ENCODE measurements around the gene KCTD18. TPM values are rescaled to one million over a fixed set of nuclear protein-coding genes. Genes with fewer than 3 reads are reported as not detected.

Gene KCTD18
- total RNA-seq, 1 experiment from 2014 or later, result 19.6 TPM

DNA sequence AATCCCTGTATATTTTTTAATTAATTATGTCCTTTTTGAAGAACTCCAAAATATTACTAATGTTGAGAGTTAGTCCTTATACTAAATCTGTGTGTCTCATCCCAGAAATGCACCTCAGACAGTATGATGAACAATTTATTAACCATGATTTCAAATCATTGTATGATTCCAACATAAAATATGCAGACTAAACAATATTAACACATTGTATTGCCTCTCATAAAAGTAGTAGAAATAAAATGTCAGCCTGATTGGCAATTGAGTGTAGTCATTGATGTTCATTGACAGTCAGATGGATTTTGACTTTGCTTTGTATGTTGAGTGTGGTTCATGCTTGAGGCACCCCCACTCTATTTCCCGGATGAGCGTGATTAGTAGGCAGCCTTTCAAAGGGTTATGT lies 57.5 kb downstream of the KCTD18 start:
- no peak for DNase-seq
- Histone ChIP-seq H3K36me3 (ENCODE audit: low read depth) (peaks cover 16% of the 10 kb centered on the region; the same call in 1 of the 2 replicates), H3K9me2 (ENCODE audit: insufficient read depth) (no peaks in the 10 kb centered on the region), H3K4me1 (replicated peaks; ENCODE audit: insufficient read depth) (0 out of 2 replicates have a peak, but pooled peaks cover 7% of the 10 kb centered on the region), H3K9me3 (ENCODE audit: insufficient read depth, low read depth) (no peaks in the 10 kb centered on the region), H3K27me3 (ENCODE audit: insufficient read depth, low read depth) (no peaks in the 10 kb centered on the region), H2AFZ (no peak overlapping the region), H3K79me2 (ENCODE audit: low read depth) (no peaks in the 10 kb centered on the region), H4K20me1 (ENCODE audit: insufficient read depth) (no peaks in the 10 kb centered on the region), H3K4me2 (no peak overlapping the region), H3K27ac (no peak overlapping the region), H3K4me3 (no peak overlapping the region), H3F3A (ENCODE audit: insufficient read depth, low read depth) (no peaks in the 10 kb centered on the region; the same call in 1 of the 2 replicates)
- intact Hi-C loops (cut with micrococcal nuclease; ENCODE audit: unreplicated experiment), result no loop called here
- CTCF ChIA-PET, result no interaction called here
- no TSS peak for BruUV-seq (replicated peaks)
- TF ChIP-seq, protein P1, sequence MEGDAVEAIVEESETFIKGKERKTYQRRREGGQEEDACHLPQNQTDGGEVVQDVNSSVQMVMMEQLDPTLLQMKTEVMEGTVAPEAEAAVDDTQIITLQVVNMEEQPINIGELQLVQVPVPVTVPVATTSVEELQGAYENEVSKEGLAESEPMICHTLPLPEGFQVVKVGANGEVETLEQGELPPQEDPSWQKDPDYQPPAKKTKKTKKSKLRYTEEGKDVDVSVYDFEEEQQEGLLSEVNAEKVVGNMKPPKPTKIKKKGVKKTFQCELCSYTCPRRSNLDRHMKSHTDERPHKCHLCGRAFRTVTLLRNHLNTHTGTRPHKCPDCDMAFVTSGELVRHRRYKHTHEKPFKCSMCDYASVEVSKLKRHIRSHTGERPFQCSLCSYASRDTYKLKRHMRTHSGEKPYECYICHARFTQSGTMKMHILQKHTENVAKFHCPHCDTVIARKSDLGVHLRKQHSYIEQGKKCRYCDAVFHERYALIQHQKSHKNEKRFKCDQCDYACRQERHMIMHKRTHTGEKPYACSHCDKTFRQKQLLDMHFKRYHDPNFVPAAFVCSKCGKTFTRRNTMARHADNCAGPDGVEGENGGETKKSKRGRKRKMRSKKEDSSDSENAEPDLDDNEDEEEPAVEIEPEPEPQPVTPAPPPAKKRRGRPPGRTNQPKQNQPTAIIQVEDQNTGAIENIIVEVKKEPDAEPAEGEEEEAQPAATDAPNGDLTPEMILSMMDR (conservative IDR thresholded peaks at IDR 0.05), result no peak
- POLR2A ChIA-PET (ENCODE audit: unreplicated experiment), result no interaction called here

DNA sequence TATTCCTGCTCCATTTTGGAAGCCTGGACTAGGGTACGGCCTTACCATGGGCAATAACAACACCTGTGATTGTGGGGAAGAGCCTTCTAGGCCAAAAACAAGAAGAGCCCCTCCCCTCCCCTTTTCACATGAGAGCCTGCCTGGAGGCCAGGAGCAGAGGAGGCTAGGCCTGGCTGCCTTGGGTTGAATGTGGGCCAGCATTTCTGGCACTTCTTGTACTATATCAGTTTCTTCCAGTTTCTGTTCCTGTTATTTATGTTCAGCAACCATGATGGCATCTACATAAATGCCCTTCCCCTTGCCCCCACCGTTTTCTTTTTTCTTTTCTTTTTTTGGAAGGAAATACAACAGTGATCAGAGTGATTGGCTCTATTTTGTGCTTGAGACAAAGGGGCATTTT lies 58.4 kb downstream of the KCTD18 start:
- Histone ChIP-seq H3K79me2 (ENCODE audit: low read depth) (no peaks in the 10 kb centered on the region), H4K20me1 (ENCODE audit: insufficient read depth) (no peaks in the 10 kb centered on the region), H3F3A (ENCODE audit: insufficient read depth, low read depth) (no peaks in the 10 kb centered on the region; the same call in 1 of the 2 replicates), H3K36me3 (ENCODE audit: low read depth) (peaks cover 13% of the 10 kb centered on the region; the same call in 1 of the 2 replicates), H3K4me2 (no peak overlapping the region), H3K4me1 (replicated peaks; ENCODE audit: insufficient read depth) (0 out of 2 replicates have a peak, but pooled peaks cover 7% of the 10 kb centered on the region), H3K27ac (no peak overlapping the region), H3K9me2 (ENCODE audit: insufficient read depth) (no peaks in the 10 kb centered on the region), H3K4me3 (no peak overlapping the region), H3K27me3 (ENCODE audit: insufficient read depth, low read depth) (no peaks in the 10 kb centered on the region), H2AFZ (no peak overlapping the region), H3K9me3 (ENCODE audit: insufficient read depth, low read depth) (no peaks in the 10 kb centered on the region)
- ChIA-PET POLR2A (ENCODE audit: unreplicated experiment) (no interaction called here), CTCF (no interaction called here)
- no peak for DNase-seq
- intact Hi-C loops (cut with micrococcal nuclease; ENCODE audit: unreplicated experiment), result no loop called here
- BruUV-seq (replicated peaks), result no TSS peak
- TF ChIP-seq, protein P1 (conservative IDR thresholded peaks at IDR 0.05), result no peak
- no peak for TF ChIP-seq EZH2 (IDR thresholded peaks at IDR 0.05; ENCODE audit: low read depth)

DNA sequence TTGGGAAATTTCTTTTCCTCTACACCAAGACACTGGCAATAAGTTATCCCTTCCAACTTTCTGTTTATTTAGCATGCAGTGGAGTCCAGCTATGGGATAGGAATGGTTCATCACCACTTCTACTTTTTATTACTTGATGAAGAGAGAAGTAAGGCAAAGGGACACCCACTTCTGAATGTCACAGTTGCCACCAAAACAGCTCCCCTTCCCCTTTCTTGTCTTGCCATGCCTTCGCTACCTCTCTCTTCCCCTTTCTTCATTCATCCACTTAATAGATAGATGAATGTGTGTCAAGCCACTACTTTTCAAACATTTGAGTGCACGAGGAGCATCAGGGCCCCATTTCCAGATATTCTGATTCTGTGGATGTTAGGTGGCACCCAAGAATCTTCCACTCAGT lies 59.6 kb downstream of the KCTD18 start:
- intact Hi-C loops (cut with micrococcal nuclease; ENCODE audit: unreplicated experiment), result no loop called here
- no peaks in the 10 kb centered on the region for H4K20me1 ChIP-seq (ENCODE audit: insufficient read depth)
- ChIA-PET CTCF (no interaction called here), POLR2A (ENCODE audit: unreplicated experiment) (no interaction called here)
- no peaks in the 10 kb centered on the region; the same call in 1 of the 2 replicates for H3F3A ChIP-seq (ENCODE audit: insufficient read depth, low read depth)
- no peaks in the 10 kb centered on the region for H3K9me2 ChIP-seq (ENCODE audit: insufficient read depth)
- H3K79me2 ChIP-seq (ENCODE audit: low read depth), result no peaks in the 10 kb centered on the region
- H3K4me3 ChIP-seq, result no peak overlapping the region
- no peaks in the 10 kb centered on the region for H3K9me3 ChIP-seq (ENCODE audit: insufficient read depth, low read depth)
- no peak overlapping the region for H3K4me2 ChIP-seq
- peaks cover 7% of the 10 kb centered on the region; the same call in 1 of the 2 replicates for H3K36me3 ChIP-seq (ENCODE audit: low read depth)
- no peak for DNase-seq
- H3K27me3 ChIP-seq (ENCODE audit: insufficient read depth, low read depth), result no peaks in the 10 kb centered on the region
- 0 out of 2 replicates have a peak, but pooled peaks cover 7% of the 10 kb centered on the region for H3K4me1 ChIP-seq (replicated peaks; ENCODE audit: insufficient read depth)
- H2AFZ ChIP-seq, result no peak overlapping the region
- TF ChIP-seq, protein P1 (conservative IDR thresholded peaks at IDR 0.05), result no peak
- TF ChIP-seq EZH2 (IDR thresholded peaks at IDR 0.05; ENCODE audit: low read depth), result no peak
- no peak overlapping the region for H3K27ac ChIP-seq
- no TSS peak for BruUV-seq (replicated peaks)
